ENCODE data around the gene PMFBP1.
A peak's percentile ranks its signal among the peaks of the same experiment; 100 is the strongest.
"Not testable (repeated sequence)": the region's sequence is repeated elsewhere in the genome, so short reads cannot be mapped to it uniquely, and the experiment has no call there.

PMFBP1 gene

DNA sequence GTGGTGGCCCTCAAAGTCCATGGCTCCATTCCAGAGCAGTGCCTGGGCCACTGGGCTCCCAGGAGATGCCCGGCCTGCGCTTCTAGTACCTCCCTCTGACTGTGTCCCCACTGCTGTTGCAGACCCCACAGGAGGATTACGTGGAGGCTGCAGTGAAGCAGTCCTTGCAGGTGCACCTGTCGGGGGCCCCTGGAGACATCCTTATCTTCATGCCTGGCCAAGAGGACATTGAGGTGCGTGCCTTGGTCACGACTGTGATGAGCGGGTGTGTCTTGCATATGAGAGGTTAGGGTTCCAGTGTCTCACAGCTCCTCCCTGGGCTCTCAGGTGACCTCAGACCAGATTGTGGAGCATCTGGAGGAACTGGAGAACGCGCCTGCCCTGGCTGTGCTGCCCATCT lies 67.0 kb downstream of the PMFBP1 start:
- no peak for DNase-seq

DNA sequence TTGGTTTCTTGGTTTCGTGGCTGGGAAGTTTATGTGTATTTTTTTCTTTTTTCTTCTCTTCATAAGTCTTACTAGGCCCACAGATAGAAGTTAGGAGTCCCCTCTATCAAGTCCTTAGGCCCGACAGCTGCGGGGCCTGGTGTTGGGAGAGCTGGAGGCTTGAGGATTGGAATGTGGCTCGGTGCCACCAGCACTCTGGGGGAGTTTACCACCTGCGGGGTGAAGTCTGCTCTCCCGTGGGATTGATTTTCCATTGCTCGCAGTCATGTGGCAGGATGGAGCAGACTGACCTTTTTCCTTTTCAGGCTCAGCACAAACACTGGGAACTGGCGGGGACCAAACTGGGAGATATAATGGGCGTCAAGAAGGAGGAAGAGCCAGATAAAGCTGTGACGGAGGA lies 70.8 kb downstream of the PMFBP1 start:
- DNase-seq: no peak

DNA sequence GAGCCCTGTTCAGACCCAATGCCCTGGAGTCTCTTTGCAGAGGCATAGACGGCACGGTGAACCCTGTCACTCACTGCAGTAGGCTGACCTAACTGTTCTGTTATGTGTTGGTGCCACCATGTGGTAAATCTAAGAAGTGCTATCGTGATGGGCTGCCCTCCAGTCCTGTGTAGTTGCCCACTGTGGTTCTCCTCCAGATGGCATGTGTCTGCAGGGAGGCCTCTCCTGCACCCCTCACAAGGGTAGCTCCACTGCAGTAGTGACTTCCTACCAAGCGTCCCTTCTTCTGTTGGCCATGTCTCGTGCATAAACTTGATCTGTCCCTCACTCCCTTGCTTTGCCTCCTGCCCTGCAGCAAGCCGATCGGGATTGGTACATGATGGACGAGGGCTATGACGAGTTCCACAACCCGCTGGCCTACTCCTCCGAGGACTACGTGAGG lies 72.6 kb downstream of the PMFBP1 start:
- peak; percentile 24 to 33 for DNase-seq

DNA sequence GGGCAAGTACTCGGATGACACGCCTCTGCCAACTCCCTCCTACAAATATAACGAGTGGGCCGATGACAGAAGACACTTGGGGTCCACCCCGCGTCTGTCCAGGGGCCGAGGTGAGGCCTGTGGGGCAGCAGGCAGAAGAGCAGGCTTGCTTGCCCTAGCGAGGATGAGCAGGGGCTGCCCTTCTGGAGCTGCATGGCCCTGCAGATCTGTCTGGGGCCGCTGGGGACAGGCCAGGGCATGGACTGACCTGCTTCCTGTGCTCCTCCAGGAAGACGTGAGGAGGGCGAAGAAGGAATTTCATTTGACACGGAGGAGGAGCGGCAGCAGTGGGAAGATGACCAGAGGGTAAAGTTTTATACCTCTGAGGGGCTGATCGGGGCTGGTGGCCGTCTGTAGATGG lies 73.0 kb downstream of the PMFBP1 start:
- DNase-seq: no peak

DNA sequence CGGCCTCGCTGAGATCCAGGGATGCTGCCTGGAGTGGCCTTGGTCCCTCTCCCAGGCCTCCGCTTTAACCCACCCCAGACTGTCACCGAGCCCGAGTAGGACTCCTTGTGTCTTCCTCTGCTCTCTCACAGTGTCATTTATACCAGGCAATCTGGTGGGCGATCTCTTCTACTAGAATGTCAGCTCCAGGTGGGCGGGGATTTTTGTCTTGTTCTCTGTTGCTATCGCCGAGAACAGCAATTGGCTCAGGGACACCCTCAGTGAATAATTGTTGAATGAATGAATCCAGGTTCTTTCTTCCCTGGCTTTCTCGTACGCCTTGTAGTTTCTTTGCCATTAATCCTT lies 77.7 kb downstream of the PMFBP1 start:
- peak; percentile 21 to 36 for DNase-seq

DNA sequence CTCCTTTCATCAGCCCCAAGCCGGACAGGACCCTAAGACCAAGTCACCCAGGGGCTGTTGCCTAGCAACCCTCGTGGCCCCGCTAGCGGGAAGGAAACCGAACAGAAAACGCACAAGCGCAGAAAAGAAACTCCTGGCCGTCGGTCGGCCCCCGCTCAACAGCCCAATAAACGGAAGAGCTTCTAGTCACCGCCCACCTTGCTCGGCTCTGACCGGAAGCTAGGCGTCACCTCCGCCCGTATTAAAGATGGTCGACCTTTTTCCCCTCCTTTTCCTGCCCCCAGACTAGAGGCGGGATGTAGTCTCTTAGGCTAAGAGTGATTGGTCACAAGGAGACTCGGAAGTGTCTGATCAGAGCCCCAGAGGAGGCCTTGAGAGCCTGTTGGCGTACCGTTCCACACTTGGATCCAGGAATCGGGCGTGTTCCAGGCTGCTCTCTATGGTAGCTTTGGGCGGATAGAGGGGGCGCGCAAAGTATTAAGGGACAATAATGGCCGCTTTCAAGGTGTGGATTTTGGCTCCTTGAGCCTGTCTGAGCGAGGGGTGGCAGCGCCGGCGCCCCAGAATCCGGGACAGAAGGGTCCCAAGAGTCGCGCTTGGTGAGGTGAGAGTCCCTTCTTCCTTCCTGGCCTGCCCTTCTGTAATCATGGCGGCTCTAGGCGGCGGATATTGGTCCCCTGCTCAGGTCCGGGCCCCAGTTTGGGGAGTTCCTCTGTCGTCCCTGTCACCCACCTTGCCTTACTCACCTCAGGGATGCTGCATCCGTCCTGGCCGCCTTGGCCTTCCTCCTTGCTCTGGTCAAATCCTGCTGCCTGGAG lies 78.3 kb downstream of the PMFBP1 start, which contains the start of the genes DHX38 and TXNL4B:
TSS of gene DHX38 (plus strand) at position 400 of the 818 bp plus-strand sequence. CDS start 2,311 bp downstream, outside the sequence.
TSS of gene TXNL4B (minus strand) at position 173 of the 818 bp plus-strand sequence. CDS start 2,871 bp downstream, outside the sequence.
- peak; percentile 78 to 83 for DNase-seq

DNA sequence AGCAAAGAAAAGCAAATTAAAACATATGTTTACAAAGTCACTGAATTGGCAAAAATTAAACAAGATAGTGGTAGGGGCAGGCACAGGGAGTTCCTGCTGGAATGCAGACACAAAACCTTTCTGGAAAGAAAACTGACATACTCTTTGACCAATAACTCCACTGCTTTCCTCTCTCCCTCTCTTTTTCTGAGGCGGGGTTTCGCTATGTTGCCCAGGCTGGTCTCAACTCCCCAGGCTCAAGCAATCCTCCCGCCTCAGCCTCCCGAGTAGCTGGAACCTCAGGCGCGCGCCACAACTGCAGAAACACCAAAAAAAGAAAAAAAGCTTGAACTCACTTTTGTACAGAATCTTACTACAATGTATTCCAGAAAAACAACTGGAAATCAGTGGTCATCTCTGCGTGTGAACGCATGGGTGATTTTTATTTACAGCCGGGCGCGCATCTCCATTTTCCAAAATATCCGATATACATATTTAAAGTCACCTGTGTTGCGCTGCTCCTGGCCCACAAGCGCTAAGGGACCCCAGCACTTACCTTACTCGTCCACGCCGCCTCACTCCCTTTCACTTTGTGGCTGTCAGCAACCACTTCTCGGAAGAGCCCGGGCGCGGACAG lies 79.0 kb downstream of the PMFBP1 start:
- DNase-seq: no peak

DNA sequence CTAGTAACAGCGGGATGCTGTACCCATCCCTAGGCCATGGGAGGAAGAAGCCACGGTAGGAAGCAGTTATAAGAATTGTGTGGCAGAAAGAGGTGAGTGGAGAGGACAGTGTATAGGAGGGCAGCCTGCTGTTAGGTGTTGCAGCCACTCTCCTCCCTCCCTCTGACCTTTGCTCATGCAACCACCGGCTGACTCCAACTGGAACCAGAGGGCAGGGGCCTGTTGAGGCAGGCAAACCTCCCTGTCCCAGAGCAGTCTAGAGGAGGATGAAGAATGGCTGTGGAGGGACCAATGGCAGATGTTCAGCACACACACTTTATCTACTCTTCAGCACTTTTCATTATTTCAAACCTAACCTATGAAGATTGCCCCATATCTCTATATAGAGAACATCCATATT lies 80.7 kb downstream of the PMFBP1 start:
- DNase-seq: no peak

DNA sequence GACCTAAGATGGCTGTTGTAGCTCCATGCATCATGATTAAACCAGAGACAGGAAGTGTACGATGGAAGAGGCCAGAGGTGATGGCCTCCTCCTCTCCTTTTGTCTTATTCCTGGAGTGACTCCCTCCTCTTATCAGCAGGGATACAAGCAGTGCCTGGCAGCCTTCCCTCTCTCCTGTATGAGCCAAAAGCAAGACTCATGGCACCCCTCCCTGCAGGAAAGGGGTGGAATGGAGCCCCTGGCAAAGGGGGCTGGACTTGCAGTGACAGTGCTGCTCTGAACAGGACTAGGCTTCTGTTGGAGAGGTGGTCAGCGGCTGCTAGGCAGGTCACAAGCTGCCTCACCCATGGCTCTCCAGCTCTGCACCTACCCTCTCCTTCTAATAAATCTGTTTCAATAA lies 87.0 kb downstream of the PMFBP1 start:
- no peak for DNase-seq

DNA sequence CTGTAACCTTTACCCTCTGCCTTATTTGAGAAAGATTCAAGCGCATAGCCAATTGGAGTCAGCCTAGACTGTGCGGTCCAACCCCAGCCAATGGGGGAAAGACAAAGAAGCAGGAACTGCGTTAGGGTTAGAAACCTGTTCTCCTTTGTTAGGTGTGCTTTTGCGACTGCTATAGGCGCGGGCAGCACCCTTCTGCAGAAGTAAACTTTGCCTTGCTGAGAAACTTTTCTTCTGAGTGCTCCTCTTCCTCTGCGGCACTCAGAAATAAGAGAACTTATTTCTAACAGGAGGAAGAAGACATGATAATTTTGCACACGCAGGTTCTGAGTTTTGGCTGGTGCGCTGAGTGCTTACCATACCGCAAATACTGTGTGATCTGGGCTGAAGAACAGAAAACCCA lies 87.5 kb downstream of the PMFBP1 start:
- no peak for DNase-seq

DNA sequence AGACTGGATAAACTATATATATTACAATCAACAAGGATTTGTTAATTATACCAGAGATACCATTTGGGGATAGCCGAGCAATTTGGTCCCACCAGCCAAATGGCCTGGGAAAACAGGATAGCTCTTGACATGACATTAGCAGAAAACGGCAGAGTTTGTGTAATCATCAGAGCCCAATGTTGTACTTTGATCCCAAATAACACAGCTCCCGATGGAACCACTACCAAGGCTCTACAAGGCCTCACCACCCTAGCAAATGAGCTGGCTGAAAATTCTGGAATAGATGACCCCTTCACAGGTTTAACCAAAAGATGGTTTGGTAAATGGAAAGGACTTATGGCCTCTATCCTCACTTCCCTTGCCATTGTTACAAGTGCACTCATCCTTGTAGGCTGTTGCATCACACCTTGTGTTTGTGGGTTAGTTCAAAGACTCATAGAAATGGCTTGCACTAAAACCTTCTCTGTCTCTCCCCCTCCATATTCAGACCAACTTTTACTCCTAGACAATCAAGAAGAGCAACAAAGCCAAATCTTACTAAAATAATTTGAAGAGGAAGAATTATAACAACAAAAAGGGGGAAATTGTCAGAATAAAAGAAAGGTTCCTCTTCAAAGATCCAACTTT lies 88.1 kb downstream of the PMFBP1 start:
- no peak for DNase-seq

DNA sequence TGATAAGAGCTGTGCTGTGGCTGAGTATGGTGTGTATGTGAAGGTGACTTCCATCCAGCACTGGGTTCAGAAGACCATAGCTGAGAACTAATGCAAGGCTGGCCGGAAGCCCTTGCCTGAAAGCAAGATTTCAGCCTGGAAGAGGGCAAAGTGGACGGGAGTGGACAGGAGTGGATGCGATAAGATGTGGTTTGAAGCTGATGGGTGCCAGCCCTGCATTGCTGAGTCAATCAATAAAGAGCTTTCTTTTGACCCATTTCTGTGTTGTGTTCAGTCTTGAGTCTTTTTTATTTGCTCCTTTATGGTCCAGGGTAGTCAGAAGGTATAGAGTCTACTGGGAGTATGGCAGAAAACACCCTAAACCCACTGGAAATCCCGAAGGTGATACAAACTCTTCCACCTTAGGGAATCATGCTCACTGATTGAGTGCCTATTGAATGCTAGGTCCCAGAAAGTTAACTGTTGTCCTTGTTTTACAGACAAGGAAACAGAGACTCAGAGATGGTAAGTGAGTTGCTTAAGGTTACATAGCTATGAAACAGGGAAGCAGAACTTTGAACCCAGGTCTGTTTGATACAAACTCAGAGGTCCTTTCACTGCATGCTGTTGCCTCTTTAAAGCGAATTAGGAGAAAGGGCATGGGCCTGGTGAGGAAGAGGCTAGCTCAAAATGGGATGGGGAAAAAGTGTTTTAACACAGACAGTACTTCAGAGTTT lies 94.8 kb downstream of the PMFBP1 start:
- not testable (repeated sequence) for DNase-seq

DNA sequence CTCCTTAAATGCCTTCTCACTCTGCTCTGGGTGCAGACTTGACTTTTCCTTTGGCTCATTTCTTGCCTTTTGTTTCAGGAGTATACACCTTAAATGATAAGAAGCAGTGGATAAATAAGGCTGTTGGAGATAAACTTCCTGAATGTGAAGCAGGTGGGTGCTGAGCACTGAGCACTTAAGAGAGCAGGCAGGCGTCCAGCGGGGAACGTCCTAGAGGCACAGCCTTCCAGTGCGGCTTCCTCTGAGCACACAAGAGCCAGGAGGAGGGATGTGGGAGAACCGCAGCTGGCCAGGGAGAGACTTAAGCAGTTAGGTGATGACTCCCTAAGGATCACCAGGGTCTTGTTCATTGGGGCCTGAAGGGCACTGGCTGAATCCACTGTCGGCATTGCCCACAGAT lies 96.9 kb downstream of the PMFBP1 start:
- not testable (repeated sequence) for DNase-seq

DNA sequence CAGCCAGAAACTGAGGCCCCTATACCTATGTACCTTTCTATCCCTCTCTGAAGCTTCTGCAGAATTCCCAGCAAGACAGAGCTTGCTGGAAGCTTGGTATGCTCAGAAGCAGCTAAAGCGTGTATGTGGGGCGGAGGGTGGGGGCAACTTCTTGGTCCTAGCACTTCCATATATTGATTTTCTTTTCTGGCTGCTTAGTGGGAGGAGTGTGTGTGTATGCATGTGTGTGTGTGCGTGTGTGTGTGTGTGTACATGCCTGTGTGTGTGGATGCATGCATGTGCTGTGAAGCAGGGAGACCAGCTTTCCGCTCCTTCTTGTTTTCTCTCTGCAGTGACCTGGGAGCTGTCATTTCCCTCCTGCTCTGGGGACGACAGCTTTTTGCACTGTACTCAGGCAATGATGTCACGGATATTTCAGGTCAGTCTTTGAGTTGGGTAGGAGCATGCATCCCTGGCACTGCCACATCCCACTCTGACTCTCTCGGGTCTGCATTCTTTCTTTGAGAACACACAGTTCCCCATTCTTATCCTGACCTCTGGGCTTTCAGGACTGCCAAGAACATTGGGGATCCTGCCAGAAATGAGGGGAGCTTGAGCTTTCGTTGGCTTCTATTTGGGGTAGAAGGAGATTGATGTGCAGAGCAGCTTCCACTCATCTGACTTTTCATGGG lies 98.3 kb downstream of the PMFBP1 start:
- DNase-seq: no peak

DNA sequence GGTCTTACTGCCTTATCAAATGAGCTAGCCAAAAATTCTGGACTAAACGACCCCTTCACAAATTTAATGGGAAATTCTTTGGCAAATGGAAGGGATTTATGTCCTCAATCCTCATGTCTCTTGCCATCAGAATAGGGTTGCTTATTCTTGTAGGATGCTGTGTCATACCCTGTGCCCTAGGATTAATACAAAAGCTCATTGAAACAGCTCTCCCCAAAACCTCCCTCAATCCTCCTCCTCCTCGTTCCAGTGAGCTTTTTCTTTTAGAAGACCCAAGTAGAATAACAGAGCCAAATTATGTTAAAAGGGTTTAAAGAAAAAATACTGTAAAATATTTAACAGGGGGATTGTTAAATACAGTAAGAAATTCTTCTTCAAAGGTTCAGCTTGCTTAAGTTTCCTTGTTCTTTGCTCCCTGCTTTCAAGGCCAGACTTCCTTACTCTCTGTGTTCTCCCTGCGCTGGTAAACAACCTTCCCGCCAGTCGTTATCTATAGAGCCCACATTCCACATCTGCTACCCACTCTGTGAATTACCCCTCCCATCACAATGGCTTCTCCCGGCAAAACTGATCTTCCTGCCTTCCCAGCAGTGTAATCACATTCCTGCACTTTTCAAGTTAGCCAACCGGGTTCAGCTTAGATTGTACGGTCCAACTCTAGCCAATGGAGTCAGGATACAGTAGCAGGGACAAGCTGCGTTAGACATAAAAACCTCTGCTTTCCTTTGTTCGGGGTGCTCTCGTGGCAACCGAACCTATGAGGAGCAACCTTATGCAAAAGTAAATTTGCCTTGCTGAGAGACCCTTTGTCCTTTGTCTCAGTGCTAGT lies 99.2 kb downstream of the PMFBP1 start:
- DNase-seq: no peak

Measured in stimulated activated CD4-positive, alpha-beta T cell treated with anti-CD3 and anti-CD28 coated beads, Interleukin-2, amount 100 ng/mL, for 48 hours (primary cell).